Measurements from ENCODE around the gene ADTRP. TPM values are rescaled to one million over a fixed set of nuclear protein-coding genes. Genes with fewer than 3 reads are reported as not detected.

Gene ADTRP
- total RNA-seq, 3 donors from 2014 or later = 68.5 to 239 (median 91.9) TPM

- intact Hi-C loops (cut with DNase I, micrococcal nuclease) = no loop called here
- ATAC-seq = no peak
Measured at GRCh38 chr6:11813606-11814005, 35.0 kb upstream of the ADTRP start.

GRCh38 chr6:11812951-11813350 lies 34.3 kb upstream of the ADTRP start:
- Histone ChIP-seq H3K36me3 (ENCODE audit: low read depth) (no peaks in the 10 kb centered on the region), H3K4me3 (no peak overlapping the region), H3K4me1 (ENCODE audit: low read depth) (peaks cover 12% of the 10 kb centered on the region), H3K9me3 (no peaks in the 10 kb centered on the region)
- ATAC-seq (no peak), DNase-seq (no peak)
- TF ChIP-seq, protein P1, sequence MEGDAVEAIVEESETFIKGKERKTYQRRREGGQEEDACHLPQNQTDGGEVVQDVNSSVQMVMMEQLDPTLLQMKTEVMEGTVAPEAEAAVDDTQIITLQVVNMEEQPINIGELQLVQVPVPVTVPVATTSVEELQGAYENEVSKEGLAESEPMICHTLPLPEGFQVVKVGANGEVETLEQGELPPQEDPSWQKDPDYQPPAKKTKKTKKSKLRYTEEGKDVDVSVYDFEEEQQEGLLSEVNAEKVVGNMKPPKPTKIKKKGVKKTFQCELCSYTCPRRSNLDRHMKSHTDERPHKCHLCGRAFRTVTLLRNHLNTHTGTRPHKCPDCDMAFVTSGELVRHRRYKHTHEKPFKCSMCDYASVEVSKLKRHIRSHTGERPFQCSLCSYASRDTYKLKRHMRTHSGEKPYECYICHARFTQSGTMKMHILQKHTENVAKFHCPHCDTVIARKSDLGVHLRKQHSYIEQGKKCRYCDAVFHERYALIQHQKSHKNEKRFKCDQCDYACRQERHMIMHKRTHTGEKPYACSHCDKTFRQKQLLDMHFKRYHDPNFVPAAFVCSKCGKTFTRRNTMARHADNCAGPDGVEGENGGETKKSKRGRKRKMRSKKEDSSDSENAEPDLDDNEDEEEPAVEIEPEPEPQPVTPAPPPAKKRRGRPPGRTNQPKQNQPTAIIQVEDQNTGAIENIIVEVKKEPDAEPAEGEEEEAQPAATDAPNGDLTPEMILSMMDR (IDR thresholded peaks at IDR 0.05) = no peak
- intact Hi-C loops (cut with DNase I, micrococcal nuclease) = no loop called here

More at GRCh38 chr6:11813606-11814005, 35.0 kb upstream of the ADTRP start:
- no peak for DNase-seq
- H3K4me3 ChIP-seq = no peak overlapping the region
- TF ChIP-seq, protein P1 (IDR thresholded peaks at IDR 0.05) = no peak
- H3K9me3 ChIP-seq = no peaks in the 10 kb centered on the region
- H3K36me3 ChIP-seq (ENCODE audit: low read depth) = no peaks in the 10 kb centered on the region
- peaks cover 12% of the 10 kb centered on the region for H3K4me1 ChIP-seq (ENCODE audit: low read depth)

DNA sequence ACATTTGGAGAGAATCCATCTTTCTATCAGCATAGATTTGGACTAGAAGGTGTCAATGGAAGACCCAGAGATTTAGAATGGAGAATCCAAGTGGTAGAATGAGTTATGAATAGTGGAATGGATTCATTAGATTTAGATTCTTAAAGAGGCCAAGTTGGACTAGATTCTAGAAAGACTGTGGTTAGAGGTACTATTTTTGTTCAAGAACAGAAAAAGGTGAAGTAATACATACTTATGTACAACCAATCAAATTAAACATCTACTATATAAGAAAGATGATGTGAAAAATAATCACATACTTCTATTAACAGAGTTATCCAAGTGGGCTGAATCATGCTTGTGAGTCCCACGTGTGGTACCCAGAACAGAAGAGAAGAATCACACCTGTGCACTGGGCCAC lies 33.8 kb upstream of the ADTRP start:
- Histone ChIP-seq H3K4me3 (no peak overlapping the region), H3K9me3 (no peaks in the 10 kb centered on the region), H3K4me1 (ENCODE audit: low read depth) (peaks cover 12% of the 10 kb centered on the region), H3K36me3 (ENCODE audit: low read depth) (no peaks in the 10 kb centered on the region)
- ATAC-seq = no peak
- TF ChIP-seq, protein P1 (IDR thresholded peaks at IDR 0.05) = no peak
- intact Hi-C loops (cut with DNase I, micrococcal nuclease) = no loop called here
- no peak for DNase-seq

GRCh38 chr6:11811644-11812264 lies 33.2 kb upstream of the ADTRP start:
- ATAC-seq = no peak
- H3K4me1 ChIP-seq (ENCODE audit: low read depth) = peaks cover 12% of the 10 kb centered on the region
- TF ChIP-seq, protein P1 (IDR thresholded peaks at IDR 0.05) = no peak
- H3K4me3 ChIP-seq = no peak overlapping the region
- H3K36me3 ChIP-seq (ENCODE audit: low read depth) = no peaks in the 10 kb centered on the region
- intact Hi-C loops (cut with DNase I, micrococcal nuclease) = no loop called here
- DNase-seq = no peak
- H3K9me3 ChIP-seq = no peaks in the 10 kb centered on the region

DNA sequence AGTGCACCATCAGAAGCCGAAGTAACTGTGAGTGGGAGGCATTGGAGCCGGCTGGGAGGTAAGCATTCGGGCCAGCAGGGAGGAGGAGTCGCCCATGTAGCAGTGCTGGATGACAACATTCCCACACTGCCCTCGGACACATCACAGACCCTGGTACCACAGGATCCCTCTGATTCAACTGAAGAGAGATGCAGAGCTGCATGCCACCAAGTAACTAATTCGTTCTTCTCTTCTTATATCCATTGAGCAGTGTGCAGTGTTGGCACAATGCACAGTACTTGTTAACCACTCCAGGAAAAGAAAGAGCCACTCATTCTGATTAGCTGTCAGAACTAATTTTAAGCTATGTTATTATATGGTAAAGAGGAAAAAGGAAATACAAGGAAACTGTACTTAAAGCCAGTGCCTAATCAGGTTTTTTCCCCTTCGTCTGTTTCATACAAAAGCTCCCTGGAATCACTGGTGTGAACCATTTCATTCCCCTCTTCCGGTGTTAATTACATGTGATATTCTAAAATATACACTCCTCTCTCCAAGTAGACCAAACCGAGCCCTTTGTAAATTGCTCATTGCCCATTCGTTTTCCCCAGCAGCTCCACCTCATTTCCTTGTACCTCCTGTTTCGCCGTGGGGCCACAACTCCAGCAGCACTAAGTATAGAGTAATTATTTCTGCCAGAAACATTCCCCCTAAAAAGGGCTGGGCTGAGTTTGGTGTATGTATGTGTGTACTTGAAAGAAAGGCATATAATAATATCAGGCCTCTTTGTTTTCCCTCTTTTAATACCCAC lies 32.4 kb upstream of the ADTRP start:
- Histone ChIP-seq H3K9me3 (no peaks in the 10 kb centered on the region), H3K4me1 (ENCODE audit: low read depth) (peaks cover 12% of the 10 kb centered on the region), H3K36me3 (ENCODE audit: low read depth) (no peaks in the 10 kb centered on the region), H3K4me3 (no peak overlapping the region)
- ATAC-seq = no peak
- DNase-seq = no peak
- TF ChIP-seq, protein P1 (IDR thresholded peaks at IDR 0.05) = no peak
- intact Hi-C loops (cut with DNase I, micrococcal nuclease) = no loop called here
